ENCODE data around the gene PCSK2. TPM values are rescaled to one million over a fixed set of nuclear protein-coding genes. Genes with fewer than 3 reads are reported as not detected.
A peak's percentile ranks its signal among the peaks of the same experiment; 100 is the strongest.

Gene PCSK2
- total RNA-seq, 1 donor, result not detected

GRCh38 chr20:17223553-17223952, 3.3 kb upstream of the PCSK2 start:
- Histone ChIP-seq H2AFZ (ENCODE audit: low read length) (no peak overlapping the region), H3K27me3 (ENCODE audit: insufficient read depth, low read length) (peaks cover 27% of the 10 kb centered on the region), H3K79me2 (ENCODE audit: insufficient read depth, low read length) (no peaks in the 10 kb centered on the region), H3K4me1 (ENCODE audit: insufficient read depth, low read length) (peaks cover 3% of the 10 kb centered on the region), H3K36me3 (ENCODE audit: insufficient read depth, low read length) (no peaks in the 10 kb centered on the region), H3K4me3 (ENCODE audit: insufficient read depth, low read length) (no peak overlapping the region), H3K4me2 (ENCODE audit: insufficient read depth, low read length) (no peak overlapping the region), H4K20me1 (ENCODE audit: insufficient read depth, low read length) (no peaks in the 10 kb centered on the region), H3K27ac (ENCODE audit: low read depth, low read length) (no peak overlapping the region), H3K9me3 (ENCODE audit: low read depth, low read length) (no peaks in the 10 kb centered on the region)
- DNase-seq (ENCODE audit: insufficient read length, low spot score, missing footprints), result no peak
- TF ChIP-seq CTCF (IDR thresholded peaks at IDR 0.05; ENCODE audit: extremely low read depth, low read depth, low read length), result no peak

- TF ChIP-seq CTCF (IDR thresholded peaks at IDR 0.05; ENCODE audit: extremely low read depth, low read depth, low read length), result no peak
- DNase-seq (ENCODE audit: insufficient read length, low spot score, missing footprints), result peak; percentile 46
- Histone ChIP-seq H3K4me1 (ENCODE audit: insufficient read depth, low read length) (peaks cover 3% of the 10 kb centered on the region), H3K27ac (ENCODE audit: low read depth, low read length) (no peak overlapping the region), H2AFZ (ENCODE audit: low read length) (no peak overlapping the region), H3K4me3 (ENCODE audit: insufficient read depth, low read length) (peak overlapping the region; percentile 37), H3K9me3 (ENCODE audit: low read depth, low read length) (no peaks in the 10 kb centered on the region), H3K79me2 (ENCODE audit: insufficient read depth, low read length) (no peaks in the 10 kb centered on the region), H4K20me1 (ENCODE audit: insufficient read depth, low read length) (no peaks in the 10 kb centered on the region), H3K36me3 (ENCODE audit: insufficient read depth, low read length) (no peaks in the 10 kb centered on the region), H3K4me2 (ENCODE audit: insufficient read depth, low read length) (peak overlapping the region; percentile 68), H3K27me3 (ENCODE audit: insufficient read depth, low read length) (peaks cover 34% of the 10 kb centered on the region)
Observed at GRCh38 chr20:17225851-17226409, 910 bp upstream of the PCSK2 start.

GRCh38 chr20:17227219-17227575, 357 bp downstream of the PCSK2 start:
- H3K27ac ChIP-seq (ENCODE audit: low read depth, low read length), result no peak overlapping the region
- no peaks in the 10 kb centered on the region for H3K9me3 ChIP-seq (ENCODE audit: low read depth, low read length)
- H3K79me2 ChIP-seq (ENCODE audit: insufficient read depth, low read length), result no peaks in the 10 kb centered on the region
- H4K20me1 ChIP-seq (ENCODE audit: insufficient read depth, low read length), result no peaks in the 10 kb centered on the region
- no peak for TF ChIP-seq CTCF (IDR thresholded peaks at IDR 0.05; ENCODE audit: extremely low read depth, low read depth, low read length)
- peak; percentile 30 for DNase-seq (ENCODE audit: insufficient read length, low spot score, missing footprints)
- peaks cover 34% of the 10 kb centered on the region for H3K27me3 ChIP-seq (ENCODE audit: insufficient read depth, low read length)
- H3K4me2 ChIP-seq (ENCODE audit: insufficient read depth, low read length), result peak overlapping the region; percentile 34
- H3K4me1 ChIP-seq (ENCODE audit: insufficient read depth, low read length), result peaks cover 3% of the 10 kb centered on the region
- H3K4me3 ChIP-seq (ENCODE audit: insufficient read depth, low read length), result no peak overlapping the region
- H2AFZ ChIP-seq (ENCODE audit: low read length), result no peak overlapping the region
- no peaks in the 10 kb centered on the region for H3K36me3 ChIP-seq (ENCODE audit: insufficient read depth, low read length)

GRCh38 chr20:17227669-17228623, 1.1 kb downstream of the PCSK2 start:
- Histone ChIP-seq H4K20me1 (ENCODE audit: insufficient read depth, low read length) (no peaks in the 10 kb centered on the region), H3K27ac (ENCODE audit: low read depth, low read length) (no peak overlapping the region), H3K4me1 (ENCODE audit: insufficient read depth, low read length) (peaks cover 3% of the 10 kb centered on the region), H3K79me2 (ENCODE audit: insufficient read depth, low read length) (no peaks in the 10 kb centered on the region), H3K4me3 (ENCODE audit: insufficient read depth, low read length) (no peak overlapping the region), H3K9me3 (ENCODE audit: low read depth, low read length) (no peaks in the 10 kb centered on the region), H3K4me2 (ENCODE audit: insufficient read depth, low read length) (no peak overlapping the region), H3K27me3 (ENCODE audit: insufficient read depth, low read length) (peaks cover 34% of the 10 kb centered on the region), H2AFZ (ENCODE audit: low read length) (no peak overlapping the region), H3K36me3 (ENCODE audit: insufficient read depth, low read length) (no peaks in the 10 kb centered on the region)
- no peak for TF ChIP-seq CTCF (IDR thresholded peaks at IDR 0.05; ENCODE audit: extremely low read depth, low read depth, low read length)
- peak; percentile 66 for DNase-seq (ENCODE audit: insufficient read length, low spot score, missing footprints)

Measured in osteoblast (primary cell).